Epidermal melanocyte (primary cell): ENCODE data around the gene TMEM234.

Experiments used
- DNase-seq: peaks from one replicate; pipeline ENCODE4 v3.0.0; 2011; ENCODE audit warnings: low spot score; ENCODE audit not compliant: insufficient read length

TMEM234 gene

DNA sequence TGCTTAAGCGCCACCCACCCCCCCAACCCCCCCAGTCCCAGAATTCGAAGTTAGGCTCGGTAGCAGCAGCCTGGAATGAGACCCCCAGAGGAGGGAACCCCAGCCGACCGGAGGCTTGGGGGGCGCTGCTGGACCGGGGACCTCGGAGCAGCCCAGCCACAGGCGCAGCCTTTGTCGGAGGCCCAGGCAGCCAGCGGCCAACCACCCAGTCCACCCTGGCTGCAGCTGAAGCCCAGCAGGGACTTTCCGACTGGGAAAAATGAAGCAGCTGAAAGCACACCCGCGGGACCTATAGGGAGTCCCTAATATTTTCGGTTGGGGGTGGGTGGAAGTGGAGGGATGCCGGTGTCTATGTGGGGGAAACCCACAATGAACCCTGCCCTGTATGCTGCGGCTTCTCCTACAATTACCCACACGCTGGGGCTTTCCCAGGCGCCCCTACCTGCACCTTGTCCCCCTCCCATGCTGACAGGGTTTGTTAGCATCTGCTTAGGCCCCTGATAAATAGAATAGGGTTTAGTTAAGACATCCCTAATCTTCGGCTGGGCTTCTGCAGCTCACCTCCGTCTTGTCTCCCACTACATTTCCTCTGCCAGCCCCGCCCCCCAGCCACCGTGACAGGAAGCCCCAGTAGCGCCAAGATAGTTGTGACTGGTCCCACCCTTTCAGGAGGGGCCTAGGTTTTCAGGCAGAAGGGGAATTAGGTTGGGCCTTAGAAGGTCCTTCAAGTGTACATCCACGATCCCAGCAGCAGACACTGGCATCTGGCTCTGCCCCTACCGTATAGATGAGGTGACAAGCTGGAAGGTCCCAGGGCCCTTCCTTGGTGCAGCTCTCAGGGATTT lies 20.9 kb downstream of the TMEM234 start:
- no peak for DNase-seq

DNA sequence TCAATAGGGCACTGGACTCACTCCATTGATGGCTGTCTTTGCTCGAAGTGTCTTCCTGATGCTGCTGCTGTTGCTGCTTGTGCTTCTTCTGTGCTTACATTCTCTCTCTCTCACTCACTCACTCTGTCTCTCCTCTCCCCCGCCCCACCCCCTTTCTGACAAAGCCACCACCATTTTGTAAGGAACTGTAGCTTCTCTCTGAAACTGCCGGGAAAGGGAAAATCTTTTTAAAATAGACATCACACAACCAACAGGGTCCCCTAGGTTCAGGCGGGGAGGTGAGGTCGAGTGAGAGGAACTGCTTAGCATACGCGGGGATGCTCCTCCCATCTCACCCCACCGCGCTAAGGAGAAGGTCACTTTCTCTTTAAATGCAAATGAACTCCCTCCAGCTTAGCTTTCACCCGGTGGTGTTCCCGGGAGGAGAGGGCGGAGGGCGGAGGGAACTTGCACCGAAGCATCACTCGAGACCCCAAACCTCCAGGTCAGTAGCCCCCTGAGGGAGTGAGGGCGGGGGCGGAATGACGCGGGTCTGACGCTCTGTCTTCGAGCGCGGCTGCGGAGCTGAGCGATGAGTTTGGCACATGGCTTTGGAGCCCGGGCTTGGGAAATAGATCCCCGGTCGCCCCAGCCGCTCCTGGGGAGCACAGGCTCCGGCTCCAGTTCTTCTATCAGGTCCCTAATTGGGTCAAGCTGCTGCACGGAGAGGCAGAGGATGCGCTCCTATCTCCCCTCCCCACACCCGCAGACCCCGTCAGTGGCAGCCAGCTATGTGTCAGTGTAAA lies 21.7 kb downstream of the TMEM234 start, which contains the start of gene CCDC28B:
CCDC28B (plus strand) TSS at position 370 of the 785 bp plus-strand sequence. CDS start 1,341 bp downstream, outside the sequence.
- peak; percentile 64 for DNase-seq

DNA sequence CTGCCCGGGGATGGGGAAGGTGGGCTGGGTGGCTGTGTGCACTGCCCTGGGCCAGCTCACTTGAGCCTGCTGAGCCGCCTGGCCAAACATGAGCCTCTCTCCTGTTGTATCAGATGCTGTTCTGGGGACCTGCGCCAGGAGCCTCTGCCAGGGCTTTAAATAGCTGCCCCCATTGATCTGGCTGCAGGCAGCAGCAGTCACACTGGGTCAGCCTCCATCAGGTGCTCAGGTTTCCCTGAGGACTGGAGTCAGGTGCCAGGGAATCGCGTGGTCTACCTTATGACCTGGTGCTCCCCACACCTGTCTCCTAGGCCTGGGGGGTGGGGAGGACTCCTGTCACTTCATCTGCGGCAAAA lies 22.5 kb downstream of the TMEM234 start:
- DNase-seq = no peak

DNA sequence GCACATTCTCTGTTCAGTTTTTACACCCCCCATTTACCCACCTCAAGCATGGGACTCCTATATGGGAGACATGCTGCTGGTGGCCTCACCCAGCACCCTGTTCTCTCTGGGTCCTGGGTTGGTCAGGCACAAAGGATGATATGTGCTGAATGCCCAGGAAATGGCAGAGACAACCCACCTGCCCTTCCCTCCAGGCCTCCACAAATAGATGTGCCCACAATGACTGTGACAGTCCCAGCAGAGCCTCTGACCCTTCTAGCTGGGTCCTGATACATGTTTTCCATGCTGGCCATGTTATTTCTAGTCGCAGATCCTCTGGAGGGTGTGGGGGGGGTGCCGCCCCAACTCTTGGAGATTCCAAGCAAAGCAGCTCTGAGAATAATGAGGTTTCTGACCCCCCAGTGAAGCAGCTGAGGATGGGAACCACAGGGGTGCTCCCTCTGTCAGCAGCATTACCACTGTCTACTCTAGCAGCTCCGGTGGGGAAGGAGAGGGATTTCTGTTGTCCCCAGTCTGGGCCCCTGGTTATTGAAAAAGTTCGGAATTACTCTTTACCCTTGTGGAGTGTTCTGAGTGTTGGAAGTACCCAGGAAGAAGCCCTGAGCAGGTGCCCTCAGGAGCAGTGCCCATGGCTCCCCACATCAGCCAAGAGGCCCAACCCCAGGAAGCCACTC lies 23.0 kb downstream of the TMEM234 start:
- no peak for DNase-seq

DNA sequence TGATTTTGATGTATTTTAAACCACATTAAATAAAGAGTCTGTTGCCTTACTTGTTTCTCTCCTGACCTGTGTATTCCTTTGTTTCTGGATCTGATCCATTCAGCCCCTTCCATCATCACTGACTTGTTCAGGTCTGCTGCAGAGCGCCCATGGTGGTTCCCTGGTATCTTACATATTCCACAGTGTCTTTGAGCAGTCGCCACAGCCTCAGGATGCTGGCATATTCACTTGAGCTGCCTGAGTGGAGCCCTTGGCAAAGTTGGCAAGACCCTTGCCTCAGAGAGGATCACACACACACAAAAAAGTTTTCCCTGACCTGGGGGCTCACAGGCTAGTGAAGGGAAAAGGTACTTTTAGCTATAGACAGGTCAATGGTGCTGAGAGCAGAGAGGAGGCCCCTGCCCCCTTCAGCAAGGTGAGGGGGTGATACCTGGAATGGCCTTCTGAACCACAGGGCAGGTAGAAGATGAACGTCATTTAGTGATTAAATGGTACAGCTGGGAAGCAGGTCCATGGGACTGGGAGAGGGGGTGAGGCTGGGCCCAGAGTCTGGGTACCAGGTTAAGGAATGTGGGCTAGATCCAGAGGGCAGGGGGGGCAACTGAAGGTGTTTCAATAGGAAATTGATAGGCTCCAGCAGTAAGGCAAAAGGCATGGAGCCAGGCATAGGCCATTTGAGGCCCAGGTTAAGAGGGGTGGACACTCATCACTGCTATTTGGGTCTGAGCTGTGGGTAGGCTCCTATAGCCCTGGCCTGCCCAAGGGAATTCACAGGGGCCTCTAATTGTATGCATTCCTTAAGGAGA lies 23.7 kb downstream of the TMEM234 start:
- no peak for DNase-seq

DNA sequence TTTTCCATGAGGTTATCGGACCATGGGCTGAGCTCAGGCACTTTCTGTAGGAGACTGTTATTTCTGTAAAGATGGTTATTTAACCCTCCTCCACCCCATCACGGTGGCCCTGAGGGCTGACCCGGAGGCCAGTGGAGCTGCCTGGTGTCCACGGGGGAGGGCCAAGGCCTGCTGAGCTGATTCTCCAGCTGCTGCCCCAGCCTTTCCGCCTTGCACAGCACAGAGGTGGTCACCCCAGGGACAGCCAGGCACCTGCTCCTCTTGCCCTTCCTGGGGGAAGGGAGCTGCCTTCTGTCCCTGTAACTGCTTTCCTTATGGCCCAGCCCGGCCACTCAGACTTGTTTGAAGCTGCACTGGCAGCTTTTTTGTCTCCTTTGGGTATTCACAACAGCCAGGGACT lies 24.3 kb downstream of the TMEM234 start:
- DNase-seq = no peak

DNA sequence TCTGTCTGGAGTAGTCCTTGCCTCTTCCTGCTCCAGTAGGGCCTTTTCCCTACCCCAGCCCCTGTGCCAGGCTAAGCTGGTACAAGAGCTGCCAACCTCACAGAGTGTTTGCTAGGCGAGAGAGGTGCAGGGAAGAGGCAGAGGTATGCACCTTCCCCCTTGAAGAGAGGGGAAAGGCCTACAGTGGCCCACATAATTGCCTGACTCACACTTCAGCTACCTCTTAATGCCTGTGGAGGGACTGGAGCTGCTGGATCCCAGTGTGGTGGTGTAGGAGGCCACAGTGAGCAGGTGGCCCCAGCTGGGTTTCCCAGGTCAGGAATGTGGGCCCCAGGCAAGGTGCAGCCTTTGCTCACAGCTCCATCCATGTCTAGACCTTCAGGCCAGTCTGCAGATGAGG lies 25.1 kb downstream of the TMEM234 start:
- no peak for DNase-seq

DNA sequence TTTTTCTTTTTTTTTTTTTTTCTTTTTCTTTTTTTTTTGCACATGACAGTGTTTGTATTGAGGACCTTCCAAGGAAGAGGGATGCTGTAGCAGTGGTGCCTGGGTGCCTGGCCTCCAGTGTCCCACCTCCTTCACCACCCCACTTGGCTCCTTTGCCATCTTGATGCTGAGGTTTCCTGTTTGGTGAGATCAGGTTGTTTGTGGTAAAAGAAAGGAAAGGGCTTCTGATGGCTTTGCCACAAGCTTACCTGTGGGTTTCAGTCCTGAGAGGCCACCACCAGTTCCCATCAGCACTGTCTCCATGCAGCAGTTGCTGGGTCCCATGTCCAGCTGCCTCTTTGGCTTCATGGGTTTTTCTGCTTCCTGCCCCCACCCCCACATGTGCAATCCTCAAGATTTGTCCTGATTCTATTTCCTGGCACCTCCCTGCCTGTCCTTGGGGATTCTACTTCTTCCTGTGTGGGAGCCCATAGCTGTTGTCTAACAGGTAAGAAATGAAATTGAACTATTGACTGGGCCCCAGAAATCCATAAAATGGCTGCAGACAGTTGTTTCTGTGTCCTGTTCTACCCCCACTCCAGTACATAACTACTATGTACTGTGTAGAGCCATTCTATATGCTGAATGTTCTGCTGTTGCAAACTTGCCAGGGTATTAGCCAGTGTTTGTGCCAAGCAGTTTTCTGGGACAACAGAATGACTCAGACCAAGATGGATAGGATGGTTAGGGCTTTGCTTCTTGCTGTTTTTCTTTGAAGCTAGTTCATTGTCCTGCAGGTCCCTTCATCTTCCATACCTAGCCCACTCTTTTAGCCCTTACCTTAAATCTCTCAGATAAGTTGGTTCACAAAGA lies 26.0 kb downstream of the TMEM234 start:
- no peak for DNase-seq

DNA sequence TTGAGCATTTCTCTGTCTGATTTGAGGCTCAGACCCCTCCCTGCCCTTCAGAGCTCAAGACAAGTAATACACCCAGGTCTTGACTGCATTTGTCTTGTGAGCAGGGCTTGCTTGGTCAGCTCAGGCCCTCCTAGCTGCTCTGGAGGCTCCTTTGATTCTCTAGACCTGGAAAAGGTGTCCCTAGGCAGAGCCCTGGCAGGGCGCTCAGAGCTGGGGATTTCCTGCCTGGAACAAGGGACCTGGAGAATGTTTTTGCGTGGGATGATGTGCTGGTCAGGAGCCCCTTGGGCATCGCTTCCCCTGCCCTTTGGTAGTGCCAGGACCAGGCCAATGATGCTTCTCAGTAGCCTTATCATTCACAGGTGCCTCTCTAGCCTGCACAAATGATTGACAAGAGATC lies 26.6 kb downstream of the TMEM234 start:
- DNase-seq = no peak

DNA sequence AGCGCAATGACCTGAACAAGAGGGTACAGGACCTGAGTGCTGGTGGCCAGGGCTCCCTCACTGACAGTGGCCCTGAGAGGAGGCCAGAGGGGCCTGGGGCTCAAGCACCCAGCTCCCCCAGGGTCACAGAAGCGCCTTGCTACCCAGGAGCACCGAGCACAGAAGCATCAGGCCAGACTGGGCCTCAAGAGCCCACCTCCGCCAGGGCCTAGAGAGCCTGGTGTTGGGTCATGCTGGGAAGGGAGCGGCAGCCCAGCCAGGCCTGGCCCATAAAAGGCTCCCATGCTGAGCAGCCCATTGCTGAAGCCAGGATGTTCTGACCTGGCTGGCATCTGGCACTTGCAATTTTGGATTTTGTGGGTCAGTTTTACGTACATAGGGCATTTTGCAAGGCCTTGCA lies 27.2 kb downstream of the TMEM234 start:
- DNase-seq = no peak

DNA sequence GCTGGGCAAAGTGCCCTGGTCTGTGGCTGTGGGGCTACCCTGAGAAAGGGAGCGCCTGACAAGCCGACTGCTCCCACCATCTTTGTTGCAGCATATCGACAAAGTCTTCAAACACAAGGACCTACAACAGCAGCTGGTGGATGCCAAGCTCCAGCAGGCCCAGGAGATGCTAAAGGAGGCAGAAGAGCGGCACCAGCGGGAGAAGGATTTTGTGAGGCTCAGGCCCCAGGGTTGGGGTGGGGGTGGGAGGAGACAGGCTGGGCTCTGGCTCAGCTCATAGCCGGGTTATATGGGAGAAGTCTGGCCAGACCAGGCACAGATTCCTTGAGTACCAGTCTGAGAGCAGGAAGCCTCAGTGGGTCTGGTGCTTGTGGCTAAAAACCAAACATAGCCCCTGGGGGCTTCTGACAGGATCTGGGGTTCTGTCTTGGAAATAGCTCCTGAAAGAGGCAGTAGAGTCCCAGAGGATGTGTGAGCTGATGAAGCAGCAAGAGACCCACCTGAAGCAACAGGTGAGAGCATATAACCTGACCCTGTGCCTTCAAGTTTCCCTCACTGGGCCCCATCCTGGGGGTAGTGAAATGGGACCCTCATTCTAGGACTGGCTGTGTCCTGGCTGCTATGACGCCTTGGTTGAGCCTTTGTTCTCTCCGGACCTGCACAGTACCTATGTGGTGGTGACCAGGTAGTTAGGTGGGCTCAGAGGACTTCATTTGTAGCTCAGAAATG lies 29.8 kb downstream of the TMEM234 start:
- DNase-seq = no peak

DNA sequence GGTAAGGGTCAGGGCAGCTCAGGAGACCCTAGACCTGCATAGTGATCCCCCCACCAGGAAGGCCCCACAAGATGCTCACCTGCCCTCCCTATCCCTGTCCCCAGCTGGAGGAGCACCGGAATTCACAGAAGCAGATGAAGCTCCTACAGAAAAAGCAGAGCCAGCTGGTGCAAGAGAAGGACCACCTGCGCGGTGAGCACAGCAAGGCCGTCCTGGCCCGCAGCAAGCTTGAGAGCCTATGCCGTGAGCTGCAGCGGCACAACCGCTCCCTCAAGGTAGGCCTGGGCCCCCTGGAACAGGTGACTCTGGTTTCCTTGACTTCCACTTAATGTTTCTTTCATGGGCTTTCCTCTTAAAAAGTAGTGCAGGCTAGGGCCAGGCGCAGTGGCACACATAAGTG lies 34.3 kb downstream of the TMEM234 start:
- no peak for DNase-seq

DNA sequence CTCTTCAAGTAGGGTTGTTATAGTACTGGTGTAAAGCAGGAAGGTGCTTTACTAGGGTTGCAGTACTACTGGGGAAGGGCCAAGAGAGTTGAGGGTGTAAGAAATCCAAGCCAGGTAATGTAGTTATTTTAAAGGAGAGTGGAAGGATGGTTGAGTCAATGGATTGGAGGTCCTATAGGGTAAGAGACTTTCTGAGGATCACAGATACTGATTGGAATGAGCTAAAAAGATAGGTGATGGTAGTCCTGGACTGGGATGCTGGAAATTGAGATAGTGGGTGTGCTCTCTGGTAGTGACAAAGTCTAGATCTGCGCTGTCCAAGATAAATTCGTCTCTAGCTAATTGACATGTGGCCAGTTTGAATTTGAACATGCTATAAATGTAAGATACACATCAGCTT lies 35.7 kb downstream of the TMEM234 start:
- DNase-seq = no peak

DNA sequence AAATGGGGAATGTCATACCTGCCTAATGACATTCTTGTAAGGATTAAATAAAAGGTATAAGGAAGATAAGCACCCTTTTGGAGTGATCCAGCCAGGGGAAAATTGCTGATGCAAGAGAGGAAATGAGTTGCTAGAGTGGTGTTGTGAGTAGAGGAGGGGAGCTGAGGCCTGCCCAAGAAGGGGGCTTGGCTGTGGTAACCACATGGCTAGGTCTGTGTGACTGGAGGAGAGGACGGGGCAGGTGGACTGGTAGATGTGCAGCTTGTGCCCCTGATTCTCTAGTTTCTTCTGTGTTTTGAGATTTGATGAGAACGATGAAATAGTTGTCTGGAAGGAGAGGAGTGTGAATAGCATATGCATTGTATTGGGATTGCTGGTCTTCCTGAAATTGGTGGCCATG lies 36.1 kb downstream of the TMEM234 start:
- DNase-seq = no peak

DNA sequence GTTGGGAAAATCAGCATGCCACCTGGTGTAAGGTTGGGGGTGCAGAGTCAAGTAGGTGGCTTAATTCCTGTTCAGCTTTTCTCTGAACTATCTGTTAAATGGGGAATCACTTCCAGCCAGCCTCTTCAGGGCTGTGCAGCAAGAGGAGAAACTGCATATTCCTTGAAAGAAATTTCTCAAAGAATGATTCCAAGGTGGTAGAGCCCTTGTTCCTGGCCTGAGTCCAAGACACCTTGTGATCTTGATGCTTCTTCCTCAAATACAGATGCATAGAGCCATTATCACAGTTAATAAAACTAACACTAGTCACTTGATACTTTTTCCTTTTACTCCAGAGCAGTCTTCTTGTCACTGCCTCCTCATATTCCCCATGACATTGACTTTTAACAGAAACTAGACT lies 37.5 kb downstream of the TMEM234 start:
- DNase-seq = no peak

DNA sequence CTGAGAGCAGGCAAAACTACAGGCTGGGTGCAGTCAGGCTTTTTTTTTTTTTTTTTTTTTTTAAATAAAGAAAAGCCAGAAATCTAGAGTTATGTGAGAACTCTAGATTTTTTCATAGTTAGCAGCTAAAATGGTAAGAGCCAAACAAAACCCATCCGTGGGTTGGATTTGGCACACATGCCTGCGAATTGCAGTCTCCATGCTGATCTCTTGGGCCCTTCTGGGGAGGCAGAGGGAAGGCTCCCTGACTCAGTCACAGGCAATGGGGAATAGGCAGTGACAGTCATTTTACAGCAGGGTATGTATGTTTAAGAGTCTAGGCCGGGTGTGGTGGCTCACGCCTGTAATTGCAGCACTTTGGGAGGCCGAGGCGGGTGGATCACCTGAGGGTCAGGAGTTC lies 40.1 kb downstream of the TMEM234 start:
- no peak for DNase-seq

DNA sequence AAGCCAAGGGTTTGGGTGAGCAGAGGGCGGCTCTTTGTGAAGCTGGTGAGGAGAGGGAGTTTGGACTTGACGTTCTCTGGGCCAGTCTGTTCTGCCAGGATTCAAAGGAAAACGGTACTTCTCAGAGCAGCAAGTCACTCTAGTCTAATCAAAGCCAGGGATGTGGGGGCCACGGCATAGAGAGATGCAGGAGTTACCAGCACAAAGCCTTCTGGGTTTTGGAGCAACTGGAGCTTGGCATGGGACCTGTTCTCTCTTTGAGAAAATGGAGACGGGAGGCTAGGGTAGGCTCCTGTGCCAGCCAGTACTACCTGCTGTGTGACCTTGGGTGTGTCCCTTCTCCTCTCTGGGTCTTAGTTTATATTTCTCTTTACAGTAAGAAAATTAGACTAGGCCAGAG lies 40.6 kb downstream of the TMEM234 start:
- DNase-seq = no peak

DNA sequence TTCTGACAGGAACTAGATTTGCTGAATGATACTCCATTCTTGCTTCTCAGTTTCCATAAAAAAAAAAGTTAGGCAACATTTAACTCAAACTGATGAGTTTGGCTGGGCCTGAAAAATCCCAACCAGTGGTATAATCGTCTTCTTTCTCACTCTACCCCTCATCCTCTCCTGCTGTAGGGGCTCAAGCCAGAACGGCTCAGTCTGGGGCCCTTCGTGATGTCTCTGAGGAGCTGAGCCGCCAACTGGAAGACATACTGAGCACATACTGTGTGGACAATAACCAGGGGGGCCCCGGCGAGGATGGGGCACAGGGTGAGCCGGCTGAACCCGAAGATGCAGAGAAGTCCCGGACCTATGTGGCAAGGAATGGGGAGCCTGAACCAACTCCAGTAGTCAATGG lies 41.1 kb downstream of the TMEM234 start:
- DNase-seq = no peak

DNA sequence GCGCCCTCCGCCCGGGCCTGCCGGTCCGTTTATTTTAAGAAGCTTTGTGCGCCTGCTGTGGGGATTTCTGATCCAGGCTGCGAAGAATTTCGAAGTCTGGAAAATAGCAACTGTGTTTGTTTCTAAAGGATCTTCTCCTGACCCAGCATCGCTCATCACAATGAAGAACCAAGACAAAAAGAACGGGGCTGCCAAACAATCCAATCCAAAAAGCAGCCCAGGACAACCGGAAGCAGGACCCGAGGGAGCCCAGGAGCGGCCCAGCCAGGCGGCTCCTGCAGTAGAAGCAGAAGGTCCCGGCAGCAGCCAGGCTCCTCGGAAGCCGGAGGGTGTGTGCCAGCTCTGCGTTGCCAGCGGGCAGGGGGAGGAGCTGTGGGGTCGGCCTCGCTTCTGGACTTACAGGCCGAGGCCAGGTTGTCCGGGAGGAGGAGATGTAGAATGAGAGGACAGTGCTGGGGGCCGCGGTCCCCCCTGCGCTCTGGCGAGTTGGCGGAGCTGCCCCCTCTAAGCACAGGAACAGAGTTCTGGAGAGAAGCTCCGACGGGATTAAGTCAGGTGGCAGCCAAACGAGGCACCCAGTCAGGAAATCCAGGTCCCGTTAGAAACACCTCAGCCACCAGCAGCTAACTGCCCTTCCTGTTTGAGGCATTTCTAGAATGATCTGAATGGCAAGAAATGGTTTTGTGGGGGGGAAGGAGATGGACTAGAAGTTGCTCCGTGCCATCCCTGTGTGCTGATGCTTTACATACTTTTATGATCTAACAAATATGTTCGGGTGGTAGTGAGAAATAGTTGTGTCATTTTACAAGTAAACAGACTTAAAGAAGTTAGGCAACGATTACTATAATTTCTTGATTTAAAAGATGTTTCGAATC lies 41.7 kb downstream of the TMEM234 start:
- DNase-seq = peak; percentile 56
